ENCODE results near the gene APLP2.

The APLP2 gene

DNA sequence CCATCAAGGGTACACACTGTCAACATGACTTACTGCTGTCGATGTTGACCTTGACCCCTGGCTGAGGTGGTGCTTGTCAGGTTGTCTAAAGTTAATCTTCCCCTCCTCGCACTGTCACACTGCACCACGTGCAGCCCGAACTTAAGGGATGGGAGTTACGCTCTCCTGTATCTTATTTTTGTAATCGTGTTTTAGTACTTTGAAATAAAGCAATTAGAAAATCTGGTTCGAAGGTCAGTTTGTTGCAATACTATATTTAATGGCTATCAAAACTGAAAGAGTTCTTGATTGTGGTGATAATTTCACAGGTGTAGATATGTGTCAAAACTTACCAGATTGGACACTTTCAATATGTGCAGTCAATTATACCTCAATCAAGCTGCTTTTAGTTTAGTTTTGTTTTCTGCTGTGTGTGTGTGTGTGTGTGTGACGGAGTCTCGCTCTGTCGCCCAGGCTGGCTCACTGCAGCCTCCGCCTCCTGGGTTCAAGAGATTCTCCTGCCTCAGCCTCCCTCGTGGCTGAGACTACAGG lies 79.2 kb downstream of the APLP2 start:
- TF ChIP-seq ZBTB7A (IDR thresholded peaks at IDR 0.05; ENCODE audit: low read depth): no peak
- TF ChIP-seq CREB1 (IDR thresholded peaks at IDR 0.05; ENCODE audit: low read depth): no peak
- TF ChIP-seq TAF1 (IDR thresholded peaks at IDR 0.05; ENCODE audit: low read depth): no peak
- TF ChIP-seq EGR1 (IDR thresholded peaks at IDR 0.05): no peak
- no peak for TF ChIP-seq FOXM1 (IDR thresholded peaks at IDR 0.05; ENCODE audit: borderline replicate concordance, low read depth)
- TF ChIP-seq EP300 (IDR thresholded peaks at IDR 0.05; ENCODE audit: borderline replicate concordance): no peak

DNA sequence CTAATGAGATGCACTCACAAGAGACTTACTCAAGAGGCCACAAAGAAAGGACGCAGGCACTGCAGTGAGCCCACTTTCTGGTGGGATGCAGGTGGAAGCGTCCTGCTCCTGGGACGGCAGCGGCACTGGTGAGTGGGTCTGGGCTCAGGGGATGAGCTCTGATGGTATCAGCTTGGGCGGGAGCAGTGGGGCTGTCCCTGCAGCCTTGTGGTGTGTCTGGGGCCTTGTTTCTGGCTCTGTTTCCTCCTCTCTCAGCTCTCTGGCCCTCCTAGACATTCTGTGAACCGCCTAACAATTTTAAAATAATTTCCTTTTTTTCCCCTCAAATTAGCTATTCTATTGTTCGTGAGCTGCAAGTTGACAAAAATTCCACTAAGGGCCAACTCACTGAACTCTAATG lies 81.1 kb downstream of the APLP2 start:
- TF ChIP-seq EP300 (IDR thresholded peaks at IDR 0.05; ENCODE audit: borderline replicate concordance) (no peak), ZBTB7A (IDR thresholded peaks at IDR 0.05; ENCODE audit: low read depth) (no peak), CREB1 (IDR thresholded peaks at IDR 0.05; ENCODE audit: low read depth) (no peak), NFIC (IDR thresholded peaks at IDR 0.05) (no peak), YY1 (IDR thresholded peaks at IDR 0.05; ENCODE audit: low read depth) (no peak)

GRCh38 chr11:130151196-130151595 lies 81.5 kb downstream of the APLP2 start:
- TF ChIP-seq CEBPB (IDR thresholded peaks at IDR 0.05) (no peak), TCF12 (IDR thresholded peaks at IDR 0.05; ENCODE audit: low read depth) (no peak), TAF1 (IDR thresholded peaks at IDR 0.05; ENCODE audit: low read depth) (no peak)

DNA sequence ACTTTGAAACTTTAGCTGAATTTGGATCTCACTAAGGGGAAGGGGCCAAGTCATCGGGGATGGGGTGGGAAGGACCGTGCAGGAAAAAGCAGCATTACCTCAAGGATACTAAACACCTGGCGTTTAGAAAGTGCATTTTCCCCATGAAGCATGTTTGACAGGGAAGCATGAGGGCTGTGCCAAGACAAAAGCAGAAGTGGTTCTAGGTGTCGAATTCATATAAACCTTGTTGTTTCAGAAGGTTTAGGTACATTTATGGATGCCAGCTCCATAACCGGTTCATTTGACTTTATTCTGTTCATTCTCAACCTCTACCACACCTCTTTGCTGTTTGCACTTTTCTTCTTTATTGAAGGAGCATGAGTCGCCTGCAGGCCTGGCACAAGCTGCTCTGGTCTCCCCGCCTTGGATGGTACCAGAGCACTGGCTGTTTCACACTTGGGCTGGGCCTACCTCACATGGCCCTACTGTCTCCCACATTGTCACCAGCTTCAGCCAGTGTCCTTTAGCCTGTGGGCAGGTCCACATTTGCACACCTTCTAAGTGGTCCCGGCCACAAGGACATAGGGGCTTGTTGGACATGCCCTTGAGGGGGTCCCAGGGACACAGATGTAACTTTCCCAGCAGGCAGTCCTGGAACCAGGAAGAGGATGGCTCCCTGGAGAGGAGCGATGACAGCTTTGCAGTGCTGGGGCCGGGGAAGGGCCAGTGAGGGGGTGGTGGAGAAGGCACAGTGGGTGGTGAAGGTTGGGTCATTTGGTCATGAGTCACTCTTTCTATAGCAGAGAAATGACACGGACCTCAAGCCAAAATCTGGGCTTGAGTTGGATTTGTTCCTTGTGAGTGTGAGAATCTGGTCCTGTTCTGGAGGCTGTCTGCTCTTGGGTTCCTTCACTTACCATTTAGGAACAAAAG lies 86.7 kb downstream of the APLP2 start:
- no peak for TF ChIP-seq REST (IDR thresholded peaks at IDR 0.05; ENCODE audit: low read depth)
- no peak for TF ChIP-seq CEBPB (IDR thresholded peaks at IDR 0.05)
- TF ChIP-seq RAD21 (IDR thresholded peaks at IDR 0.05; ENCODE audit: low read depth): no peak
- TF ChIP-seq NFIC (IDR thresholded peaks at IDR 0.05): peak; percentile 33; the same call in 1 of the 2 replicates
- no peak for TF ChIP-seq CREB1 (IDR thresholded peaks at IDR 0.05; ENCODE audit: low read depth)
- no peak for TF ChIP-seq TAF1 (IDR thresholded peaks at IDR 0.05; ENCODE audit: low read depth)
- no peak for TF ChIP-seq FOXM1 (IDR thresholded peaks at IDR 0.05; ENCODE audit: borderline replicate concordance, low read depth)
- TF ChIP-seq YY1 (IDR thresholded peaks at IDR 0.05; ENCODE audit: low read depth): no peak
- TF ChIP-seq TCF12 (IDR thresholded peaks at IDR 0.05; ENCODE audit: low read depth): 0 out of 2 replicates have a peak, but pooled peaks have one; percentile 42
- TF ChIP-seq ZBTB7A (IDR thresholded peaks at IDR 0.05; ENCODE audit: low read depth): 0 out of 2 replicates have a peak, but pooled peaks have one; percentile 42
- TF ChIP-seq TEAD4 (IDR thresholded peaks at IDR 0.05): no peak
- TF ChIP-seq EP300 (IDR thresholded peaks at IDR 0.05; ENCODE audit: borderline replicate concordance): peak; percentile 52; the same call in 1 of the 2 replicates
- no peak for TF ChIP-seq USF1 (IDR thresholded peaks at IDR 0.05)
- TF ChIP-seq MAX (IDR thresholded peaks at IDR 0.05): peak; percentile 47; the same call in 1 of the 2 replicates
- peak; percentile 76 for TF ChIP-seq EGR1 (IDR thresholded peaks at IDR 0.05)

DNA sequence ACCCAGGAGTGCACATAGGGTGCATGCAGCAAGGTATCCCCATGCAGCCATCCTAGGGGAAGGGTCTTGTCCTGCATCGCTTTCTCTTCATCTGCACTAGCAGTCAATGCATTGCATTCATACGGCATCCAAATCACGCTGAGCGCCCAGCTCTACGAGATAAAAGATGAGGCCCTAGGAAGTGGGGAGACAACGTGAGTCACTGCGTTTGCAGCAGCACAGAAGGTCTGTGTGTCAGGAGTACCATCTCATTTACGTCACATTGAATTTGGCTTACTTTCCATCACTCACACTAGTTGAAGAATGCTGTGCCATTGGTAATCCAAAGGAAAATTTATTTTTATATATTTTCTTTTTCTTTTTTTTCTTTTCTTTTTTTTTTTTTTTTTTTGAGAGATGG lies 87.4 kb downstream of the APLP2 start:
- TF ChIP-seq CEBPB (IDR thresholded peaks at IDR 0.05) (no peak), TCF12 (IDR thresholded peaks at IDR 0.05; ENCODE audit: low read depth) (no peak), MAX (IDR thresholded peaks at IDR 0.05) (no peak), EP300 (IDR thresholded peaks at IDR 0.05; ENCODE audit: borderline replicate concordance) (no peak), NFIC (IDR thresholded peaks at IDR 0.05) (no peak), FOXM1 (IDR thresholded peaks at IDR 0.05; ENCODE audit: borderline replicate concordance, low read depth) (no peak), TEAD4 (IDR thresholded peaks at IDR 0.05) (no peak), EGR1 (IDR thresholded peaks at IDR 0.05) (no peak), USF1 (IDR thresholded peaks at IDR 0.05) (no peak), CREB1 (IDR thresholded peaks at IDR 0.05; ENCODE audit: low read depth) (no peak)

DNA sequence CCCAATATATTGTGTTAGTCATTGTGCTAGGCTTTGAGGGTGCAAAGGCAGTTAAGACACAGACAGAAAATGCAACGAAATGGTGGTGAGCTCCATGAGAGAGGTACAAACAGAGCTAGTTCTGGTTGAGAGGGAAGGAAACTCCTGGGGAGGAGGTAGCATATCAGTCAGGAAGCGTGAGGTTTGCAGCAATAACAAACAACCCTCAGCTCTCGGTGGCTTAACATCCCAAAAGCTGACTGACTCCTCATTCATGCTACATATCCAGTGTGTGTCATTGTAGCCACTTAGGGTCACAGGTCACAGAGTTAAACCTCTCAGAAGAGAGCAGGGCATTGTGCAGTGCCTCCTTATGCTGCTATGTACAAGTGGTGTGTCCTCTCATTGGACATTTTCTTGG lies 88.1 kb downstream of the APLP2 start:
- TF ChIP-seq TAF1 (IDR thresholded peaks at IDR 0.05; ENCODE audit: low read depth): no peak

- no peak for TF ChIP-seq TAF1 (IDR thresholded peaks at IDR 0.05; ENCODE audit: low read depth)
- TF ChIP-seq TCF12 (IDR thresholded peaks at IDR 0.05; ENCODE audit: low read depth): no peak
- no peak for TF ChIP-seq NFIC (IDR thresholded peaks at IDR 0.05)
- no peak for TF ChIP-seq YY1 (IDR thresholded peaks at IDR 0.05; ENCODE audit: low read depth)
- no peak for TF ChIP-seq MAX (IDR thresholded peaks at IDR 0.05)
- TF ChIP-seq FOXM1 (IDR thresholded peaks at IDR 0.05; ENCODE audit: borderline replicate concordance, low read depth): no peak
- no peak for TF ChIP-seq ZBTB7A (IDR thresholded peaks at IDR 0.05; ENCODE audit: low read depth)
- no peak for TF ChIP-seq CEBPB (IDR thresholded peaks at IDR 0.05)
- TF ChIP-seq CREB1 (IDR thresholded peaks at IDR 0.05; ENCODE audit: low read depth): no peak
- no peak for TF ChIP-seq EGR1 (IDR thresholded peaks at IDR 0.05)
- no peak for TF ChIP-seq EP300 (IDR thresholded peaks at IDR 0.05; ENCODE audit: borderline replicate concordance)
- TF ChIP-seq REST (IDR thresholded peaks at IDR 0.05; ENCODE audit: low read depth): no peak
- no peak for TF ChIP-seq USF1 (IDR thresholded peaks at IDR 0.05)
Observed at GRCh38 chr11:130159139-130159538, 89.4 kb downstream of the APLP2 start.

Data from Ishikawa (cell line).